Stimulated activated CD8-positive, alpha-beta memory T cell treated with anti-CD3 and anti-CD28 coated beads, Interleukin-15, amount 100 ng/mL, for 24 hours (primary cell): Measurements from ENCODE around the gene NCOA4.
A peak's percentile ranks its signal among the peaks of the same experiment; 100 is the strongest.
"Not testable (repeated sequence)": the region's sequence is repeated elsewhere in the genome, so short reads cannot be mapped to it uniquely, and the experiment has no call there.

Experiments
- DNase-seq: peaks from one replicate; pipeline ENCODE4 v3.0.0-alpha.2; 2020; ENCODE audit warnings: low read depth

Gene NCOA4

GRCh38 chr10:45983538-45984186, 46.8 kb downstream of the NCOA4 start:
- not testable (repeated sequence) for DNase-seq

- DNase-seq, result not testable (repeated sequence)
These were observed 49.1 kb downstream of the NCOA4 start for GRCh38 chr10:45981367-45981766.

GRCh38 chr10:45978554-45978953, 51.9 kb downstream of the NCOA4 start:
- DNase-seq, result not testable (repeated sequence)

- DNase-seq, result not testable (repeated sequence)
These were observed 56.4 kb downstream of the NCOA4 start for GRCh38 chr10:45974041-45974440.

GRCh38 chr10:45972813-45973169, 57.6 kb downstream of the NCOA4 start:
- DNase-seq, result not testable (repeated sequence)

GRCh38 chr10:45972106-45972812, 58.2 kb downstream of the NCOA4 start, which contains the start of gene TIMM23:
TIMM23 (plus strand) TSS chr10:45972489; CDS start chr10:45972625, 136 bp downstream.
- peak; percentile 79 for DNase-seq

- not testable (repeated sequence) for DNase-seq
These were observed 58.7 kb downstream of the NCOA4 start for GRCh38 chr10:45971742-45972105.

- not testable (repeated sequence) for DNase-seq
These were observed 59.4 kb downstream of the NCOA4 start for GRCh38 chr10:45971019-45971418.

- DNase-seq, result not testable (repeated sequence)
These were observed 67.6 kb downstream of the NCOA4 start for GRCh38 chr10:45962686-45963452.

- not testable (repeated sequence) for DNase-seq
These were observed 72.5 kb downstream of the NCOA4 start for GRCh38 chr10:45957928-45958327.

- DNase-seq, result not testable (repeated sequence)
These were observed 73.8 kb downstream of the NCOA4 start for GRCh38 chr10:45956634-45957033.
